ENCODE data around the gene CD82.

DNA sequence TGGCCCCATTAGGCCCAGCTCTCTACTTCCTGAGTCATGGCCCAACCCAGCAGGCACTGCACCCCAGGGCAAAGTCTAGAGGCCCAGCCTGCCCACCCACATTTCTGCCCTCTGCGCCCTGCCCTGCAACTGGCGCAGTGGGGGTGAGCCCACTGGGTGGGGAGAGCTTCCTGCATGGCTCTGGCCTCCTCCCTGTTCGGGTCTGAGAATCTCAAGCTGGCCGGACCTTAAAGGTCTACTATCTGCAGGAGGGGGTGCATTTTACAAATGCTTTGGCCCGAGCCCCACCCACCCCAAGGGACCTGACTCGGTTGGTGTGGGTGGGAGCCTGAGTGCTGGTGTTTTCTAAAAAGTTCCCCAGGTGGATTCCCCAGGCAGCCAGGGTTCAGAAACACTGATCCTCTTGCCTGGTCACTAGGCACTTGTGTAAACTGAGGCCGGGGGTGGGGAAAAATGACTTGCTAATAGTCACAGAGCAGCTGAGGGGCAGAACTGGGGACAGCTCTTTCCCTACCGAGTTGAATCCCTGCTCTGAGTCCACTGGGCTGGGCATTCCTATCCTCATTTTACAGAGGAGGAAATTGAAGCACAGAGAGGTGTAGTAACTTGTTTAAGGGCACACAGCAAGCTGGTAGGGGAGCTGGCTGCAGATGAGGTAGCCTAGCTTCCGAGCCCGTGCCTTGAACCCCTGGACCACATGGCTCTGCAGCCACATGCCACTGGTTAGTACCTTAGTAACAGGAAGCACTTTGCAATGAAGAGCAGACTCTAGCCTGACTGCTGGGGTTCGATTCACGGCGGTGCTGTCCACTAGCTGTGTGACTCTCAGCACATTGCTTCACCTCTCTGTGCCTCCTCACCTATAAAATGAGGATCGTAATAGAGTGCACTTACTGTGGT lies 36.3 kb downstream of the CD82 start:
- TF ChIP-seq, protein P1, sequence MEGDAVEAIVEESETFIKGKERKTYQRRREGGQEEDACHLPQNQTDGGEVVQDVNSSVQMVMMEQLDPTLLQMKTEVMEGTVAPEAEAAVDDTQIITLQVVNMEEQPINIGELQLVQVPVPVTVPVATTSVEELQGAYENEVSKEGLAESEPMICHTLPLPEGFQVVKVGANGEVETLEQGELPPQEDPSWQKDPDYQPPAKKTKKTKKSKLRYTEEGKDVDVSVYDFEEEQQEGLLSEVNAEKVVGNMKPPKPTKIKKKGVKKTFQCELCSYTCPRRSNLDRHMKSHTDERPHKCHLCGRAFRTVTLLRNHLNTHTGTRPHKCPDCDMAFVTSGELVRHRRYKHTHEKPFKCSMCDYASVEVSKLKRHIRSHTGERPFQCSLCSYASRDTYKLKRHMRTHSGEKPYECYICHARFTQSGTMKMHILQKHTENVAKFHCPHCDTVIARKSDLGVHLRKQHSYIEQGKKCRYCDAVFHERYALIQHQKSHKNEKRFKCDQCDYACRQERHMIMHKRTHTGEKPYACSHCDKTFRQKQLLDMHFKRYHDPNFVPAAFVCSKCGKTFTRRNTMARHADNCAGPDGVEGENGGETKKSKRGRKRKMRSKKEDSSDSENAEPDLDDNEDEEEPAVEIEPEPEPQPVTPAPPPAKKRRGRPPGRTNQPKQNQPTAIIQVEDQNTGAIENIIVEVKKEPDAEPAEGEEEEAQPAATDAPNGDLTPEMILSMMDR (IDR thresholded peaks at IDR 0.05), result no peak
- no peak for TF ChIP-seq POLR2AphosphoS5 (IDR thresholded peaks at IDR 0.05)
